Measurements from ENCODE around the gene UNG.

DNA sequence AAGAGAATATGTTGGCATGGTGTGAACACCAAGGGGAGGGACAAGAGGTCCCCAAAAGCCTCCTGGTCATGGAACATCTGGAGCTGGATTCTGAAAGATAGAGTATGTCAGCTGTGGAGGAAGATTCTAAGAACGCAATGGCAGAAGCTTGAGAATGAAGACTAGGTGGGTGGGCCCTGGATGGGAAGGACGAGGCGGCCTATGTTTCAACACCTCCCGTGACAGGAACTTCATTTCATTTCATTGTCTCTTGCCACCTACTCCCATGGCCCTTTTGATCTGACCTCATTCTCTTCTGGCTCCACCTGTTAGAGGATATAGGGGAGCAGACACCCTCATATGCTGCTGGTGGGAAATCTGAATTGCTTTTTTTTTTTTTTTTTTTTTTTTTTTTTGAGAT lies 3.3 kb downstream of the UNG start:
- TF ChIP-seq POLR2A (IDR thresholded peaks at IDR 0.05; ENCODE audit: control extremely low read depth in 1 of 2, low read depth in 2 of 2, low read length in 2 of 2) (no peak), SP2 (IDR thresholded peaks at IDR 0.05; ENCODE audit: low read length) (no peak), CHD1 (IDR thresholded peaks at IDR 0.05; ENCODE audit: low read depth, low read length) (no peak), EZH2 (IDR thresholded peaks at IDR 0.05; ENCODE audit: low read depth, low read length, severe bottlenecking) (no peak), POLR2AphosphoS5 (IDR thresholded peaks at IDR 0.05; ENCODE audit: low read depth, low read length) (no peak), CEBPB (IDR thresholded peaks at IDR 0.05; ENCODE audit: low read depth, low read length) (no peak), EP300 (IDR thresholded peaks at IDR 0.05; ENCODE audit: borderline replicate concordance in 1 of 2, low read depth in 2 of 2, low read length in 2 of 2) (no peak), NRF1 (IDR thresholded peaks at IDR 0.05; ENCODE audit: low read depth, low read length) (no peak)
- TF ChIP-seq, protein P1, sequence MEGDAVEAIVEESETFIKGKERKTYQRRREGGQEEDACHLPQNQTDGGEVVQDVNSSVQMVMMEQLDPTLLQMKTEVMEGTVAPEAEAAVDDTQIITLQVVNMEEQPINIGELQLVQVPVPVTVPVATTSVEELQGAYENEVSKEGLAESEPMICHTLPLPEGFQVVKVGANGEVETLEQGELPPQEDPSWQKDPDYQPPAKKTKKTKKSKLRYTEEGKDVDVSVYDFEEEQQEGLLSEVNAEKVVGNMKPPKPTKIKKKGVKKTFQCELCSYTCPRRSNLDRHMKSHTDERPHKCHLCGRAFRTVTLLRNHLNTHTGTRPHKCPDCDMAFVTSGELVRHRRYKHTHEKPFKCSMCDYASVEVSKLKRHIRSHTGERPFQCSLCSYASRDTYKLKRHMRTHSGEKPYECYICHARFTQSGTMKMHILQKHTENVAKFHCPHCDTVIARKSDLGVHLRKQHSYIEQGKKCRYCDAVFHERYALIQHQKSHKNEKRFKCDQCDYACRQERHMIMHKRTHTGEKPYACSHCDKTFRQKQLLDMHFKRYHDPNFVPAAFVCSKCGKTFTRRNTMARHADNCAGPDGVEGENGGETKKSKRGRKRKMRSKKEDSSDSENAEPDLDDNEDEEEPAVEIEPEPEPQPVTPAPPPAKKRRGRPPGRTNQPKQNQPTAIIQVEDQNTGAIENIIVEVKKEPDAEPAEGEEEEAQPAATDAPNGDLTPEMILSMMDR (IDR thresholded peaks at IDR 0.05; ENCODE audit: control extremely low read depth in 1 of 3, insufficient read depth in 1 of 3, low read depth in 1 of 3, low read length in 3 of 3) = no peak
